GM23338 (cell line): ENCODE data around the gene SPINK5. TPM values are rescaled to one million over a fixed set of nuclear protein-coding genes. Genes with fewer than 3 reads are reported as not detected.

Experiments used
- ATAC-seq: fragments of 200-7000 bp; cut with Tn5 transposase; 3 replicates; pipeline ENCODE4 v1.9.1; 2020
- DNase-seq: peaks from one replicate; pipeline ENCODE4 v3.0.0-alpha.2; 2015; ENCODE audit warnings: low spot score
- H2AFZ ChIP-seq: fragments of 200-600 bp; sonication (generic); 2 replicates; pipeline ENCODE4 v1.8.0; 2016; ENCODE audit warnings: antibody characterized with exemption, mild to moderate bottlenecking, moderate library complexity
- H3F3A ChIP-seq: fragments of 200-600 bp; sonication (generic); replicated peaks from 2 replicates; pipeline ENCODE4 v1.8.0; 2017; ENCODE audit warnings: antibody characterized with exemption, mixed run types, low read depth
- H3K27ac ChIP-seq: fragments of 200-600 bp; sonication (generic); 2 replicates; pipeline ENCODE4 v1.6.1; 2016; ENCODE audit warnings: low read depth
- H3K27me3 ChIP-seq: fragments of 200-600 bp; sonication (generic); 2 replicates; pipeline ENCODE4 v1.8.0; 2016; ENCODE audit warnings: mild to moderate bottlenecking, mixed run types, moderate library complexity; ENCODE audit not compliant: insufficient read depth
- H3K36me3 ChIP-seq: fragments of 200-600 bp; sonication (generic); 2 replicates; pipeline ENCODE4 v1.8.0; 2016; ENCODE audit warnings: mild to moderate bottlenecking; ENCODE audit not compliant: insufficient read depth
- H3K4me1 ChIP-seq: fragments of 200-600 bp; sonication (generic); 2 replicates; pipeline ENCODE4 v1.8.0; 2016; ENCODE audit warnings: mild to moderate bottlenecking, moderate library complexity; ENCODE audit not compliant: insufficient read depth
- H3K4me2 ChIP-seq: fragments of 200-600 bp; sonication (generic); 2 replicates; pipeline ENCODE4 v1.7.1; 2017; ENCODE audit warnings: mixed run types
- H3K4me3 ChIP-seq: fragments of 200-600 bp; sonication (generic); 2 replicates; pipeline ENCODE4 v1.6.1; 2016; ENCODE audit warnings: mixed run types
- H3K79me2 ChIP-seq: fragments of 200-600 bp; sonication (generic); replicated peaks from 2 replicates; pipeline ENCODE4 v1.8.0; 2017; ENCODE audit warnings: mild to moderate bottlenecking; ENCODE audit not compliant: insufficient read depth
- H3K9me2 ChIP-seq: fragments of 200-600 bp; sonication (generic); 2 replicates; pipeline ENCODE4 v1.8.0; 2017; ENCODE audit not compliant: insufficient read depth
- H4K20me1 ChIP-seq: fragments of 200-600 bp; sonication (generic); replicated peaks from 2 replicates; pipeline ENCODE4 v1.8.0; 2017; ENCODE audit warnings: mild to moderate bottlenecking; ENCODE audit not compliant: insufficient read depth
- H3K27ac Mint-ChIP-seq: 2 replicates; pipeline ENCODE4 v1.8.0; 2020; ENCODE audit warnings: inconsistent platforms, mild to moderate bottlenecking, moderate library complexity, mixed read lengths
- H3K27me3 Mint-ChIP-seq: 3 replicates; pipeline ENCODE4 v1.8.0; 2022; ENCODE audit warnings: low read depth, mild to moderate bottlenecking, moderate library complexity, mixed read lengths, inconsistent platforms; ENCODE audit not compliant: insufficient read depth, poor library complexity
- H3K36me3 Mint-ChIP-seq: 3 replicates; pipeline ENCODE4 v1.8.0; 2021; ENCODE audit warnings: low read depth, mild to moderate bottlenecking, inconsistent platforms, moderate library complexity, mixed read lengths
- H3K4me1 Mint-ChIP-seq: 3 replicates; pipeline ENCODE4 v1.8.0; 2020; ENCODE audit warnings: mild to moderate bottlenecking, inconsistent platforms, mixed read lengths
- H3K4me3 Mint-ChIP-seq: 3 replicates; pipeline ENCODE4 v1.8.0; 2021; ENCODE audit warnings: moderate library complexity, mild to moderate bottlenecking, inconsistent platforms, mixed read lengths
- H3K9me3 Mint-ChIP-seq: 3 replicates; pipeline ENCODE4 v1.8.0; 2020; ENCODE audit warnings: moderate library complexity, mild to moderate bottlenecking, inconsistent platforms, mixed read lengths
- EZH2 ChIP-seq: fragments of 200-600 bp; sonication (generic); IDR thresholded peaks from one replicate; pipeline ENCODE4 v1.8.0; 2017; ENCODE audit warnings: antibody characterized with exemption, mild to moderate bottlenecking, low read depth; ENCODE audit not compliant: unreplicated experiment
- JUNB ChIP-seq: IDR thresholded peaks from one replicate; pipeline ENCODE4 v1.6.1; 2016; ENCODE audit warnings: antibody characterized with exemption; ENCODE audit not compliant: unreplicated experiment
- NANOG ChIP-seq: IDR thresholded peaks from 2 replicates; pipeline ENCODE4 v1.6.1; 2016; ENCODE audit warnings: antibody characterized with exemption, borderline replicate concordance
- POLR2AphosphoS5 ChIP-seq: IDR thresholded peaks from 2 replicates; pipeline ENCODE4 v1.6.1; 2016; ENCODE audit warnings: antibody characterized with exemption, low read depth
- STAT1 ChIP-seq: IDR thresholded peaks from one replicate; pipeline ENCODE4 v1.6.1; 2016; ENCODE audit warnings: antibody characterized with exemption; ENCODE audit not compliant: unreplicated experiment
- ZNF114 ChIP-seq: fragments of 250-450 bp; sonication (Bioruptor Pico); IDR thresholded peaks from 2 replicates; pipeline ENCODE4 v1.5.0; 2020; ENCODE audit warnings: mild to moderate bottlenecking, moderate library complexity
- ZNF331 ChIP-seq: fragments of 250-450 bp; sonication (Bioruptor Pico); IDR thresholded peaks from 2 replicates; pipeline ENCODE4 v1.5.0; 2020; ENCODE audit warnings: low read depth, mild to moderate bottlenecking, moderate library complexity
- polyA plus RNA-seq: library from polyadenylated mRNA; unstranded; fragments of >200 nt; fragmentation: Nextera tagmentation; extraction: Ambion mirVana; gene quantifications from 2 replicates; pipeline ENCODE4 v1.2.1, GENCODE V29; 2016
- total RNA-seq: library from RNA; depleted of rRNA; stranded (reverse); fragments of >200 nt; shearing (Covaris generic); gene quantifications from 2 replicates; pipeline ENCODE4 v1.2.3, GENCODE V29; 2014
- TF ChIP-seq, protein P1 (sequence below): IDR thresholded peaks from 2 replicates; pipeline ENCODE4 v1.6.1; 2016; ENCODE audit warnings: antibody characterized with exemption
- TF ChIP-seq, protein P2 (sequence below), 2 experiments: fragments of 200-600 bp in 1 of 2; sonication (generic) in 1 of 2; conservative IDR thresholded peaks; 2 replicates each; pipeline versions ENCODE4 v1.5.1 to v1.6.1; 2016 to 2017; ENCODE audit warnings: antibody characterized with exemption in 2 of 2, low read depth in 2 of 2, mild to moderate bottlenecking in 2 of 2, moderate library complexity in 1 of 2
- TF ChIP-seq, protein P3 (sequence below): IDR thresholded peaks from one replicate; pipeline ENCODE4 v1.6.1; 2018; ENCODE audit warnings: antibody characterized with exemption; ENCODE audit not compliant: unreplicated experiment

The SPINK5 gene
- total and polyA plus RNA-seq, 2 experiments from 2014 or later: 4.5 to 8.8 TPM

DNA sequence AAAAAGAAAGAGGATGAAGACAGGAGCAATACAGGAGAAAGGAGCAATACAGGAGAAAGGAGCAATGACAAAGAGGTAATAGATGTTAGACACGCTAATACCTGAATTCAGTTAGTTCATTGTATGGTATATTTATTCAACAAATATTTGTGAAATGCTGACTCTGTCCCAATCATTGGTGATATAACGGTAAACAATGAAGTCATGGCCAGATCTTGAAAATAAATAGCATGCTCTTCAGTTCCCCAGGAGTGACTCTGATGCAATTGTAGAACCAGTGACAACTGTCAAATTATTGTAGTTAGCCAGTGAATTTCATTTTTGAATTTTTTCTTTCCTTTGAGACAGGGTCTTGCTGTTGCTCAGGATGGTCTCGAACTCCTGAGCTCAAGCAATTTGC is 56.5 kb downstream of the SPINK5 start:
- no peak for DNase-seq
- Histone ChIP-seq H2AFZ (no peak overlapping the region), H3K4me1 (no peaks in the 10 kb centered on the region), H3F3A (no peaks in the 10 kb centered on the region), H3K79me2 (no peaks in the 10 kb centered on the region), H3K4me3 (no peak overlapping the region), H4K20me1 (no peaks in the 10 kb centered on the region), H3K36me3 (peaks cover 6% of the 10 kb centered on the region; the same call in 1 of the 2 replicates), H3K27me3 (no peaks in the 10 kb centered on the region), H3K9me2 (no peaks in the 10 kb centered on the region), H3K4me2 (no peak overlapping the region), H3K27ac (no peak overlapping the region)
- Mint-ChIP-seq H3K27me3 (no peaks in the 10 kb centered on the region), H3K36me3 (no peaks in the 10 kb centered on the region; the same call in 2 of the 3 replicates), H3K9me3 (no peaks in the 10 kb centered on the region), H3K4me3 (no peak overlapping the region), H3K4me1 (no peaks in the 10 kb centered on the region), H3K27ac (no peak overlapping the region)
- no peak for ATAC-seq
- TF ChIP-seq STAT1 (no peak), EZH2 (no peak), ZNF331 (CRISPR knock-in tag) (no peak), POLR2AphosphoS5 (no peak), NANOG (no peak)
- TF ChIP-seq, protein P1, sequence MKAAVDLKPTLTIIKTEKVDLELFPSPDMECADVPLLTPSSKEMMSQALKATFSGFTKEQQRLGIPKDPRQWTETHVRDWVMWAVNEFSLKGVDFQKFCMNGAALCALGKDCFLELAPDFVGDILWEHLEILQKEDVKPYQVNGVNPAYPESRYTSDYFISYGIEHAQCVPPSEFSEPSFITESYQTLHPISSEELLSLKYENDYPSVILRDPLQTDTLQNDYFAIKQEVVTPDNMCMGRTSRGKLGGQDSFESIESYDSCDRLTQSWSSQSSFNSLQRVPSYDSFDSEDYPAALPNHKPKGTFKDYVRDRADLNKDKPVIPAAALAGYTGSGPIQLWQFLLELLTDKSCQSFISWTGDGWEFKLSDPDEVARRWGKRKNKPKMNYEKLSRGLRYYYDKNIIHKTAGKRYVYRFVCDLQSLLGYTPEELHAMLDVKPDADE: no peak
- TF ChIP-seq, protein P2, sequence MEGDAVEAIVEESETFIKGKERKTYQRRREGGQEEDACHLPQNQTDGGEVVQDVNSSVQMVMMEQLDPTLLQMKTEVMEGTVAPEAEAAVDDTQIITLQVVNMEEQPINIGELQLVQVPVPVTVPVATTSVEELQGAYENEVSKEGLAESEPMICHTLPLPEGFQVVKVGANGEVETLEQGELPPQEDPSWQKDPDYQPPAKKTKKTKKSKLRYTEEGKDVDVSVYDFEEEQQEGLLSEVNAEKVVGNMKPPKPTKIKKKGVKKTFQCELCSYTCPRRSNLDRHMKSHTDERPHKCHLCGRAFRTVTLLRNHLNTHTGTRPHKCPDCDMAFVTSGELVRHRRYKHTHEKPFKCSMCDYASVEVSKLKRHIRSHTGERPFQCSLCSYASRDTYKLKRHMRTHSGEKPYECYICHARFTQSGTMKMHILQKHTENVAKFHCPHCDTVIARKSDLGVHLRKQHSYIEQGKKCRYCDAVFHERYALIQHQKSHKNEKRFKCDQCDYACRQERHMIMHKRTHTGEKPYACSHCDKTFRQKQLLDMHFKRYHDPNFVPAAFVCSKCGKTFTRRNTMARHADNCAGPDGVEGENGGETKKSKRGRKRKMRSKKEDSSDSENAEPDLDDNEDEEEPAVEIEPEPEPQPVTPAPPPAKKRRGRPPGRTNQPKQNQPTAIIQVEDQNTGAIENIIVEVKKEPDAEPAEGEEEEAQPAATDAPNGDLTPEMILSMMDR (conservative IDR thresholded peaks at IDR 0.05; ENCODE audit: low read depth in 2 of 2): no peak

DNA sequence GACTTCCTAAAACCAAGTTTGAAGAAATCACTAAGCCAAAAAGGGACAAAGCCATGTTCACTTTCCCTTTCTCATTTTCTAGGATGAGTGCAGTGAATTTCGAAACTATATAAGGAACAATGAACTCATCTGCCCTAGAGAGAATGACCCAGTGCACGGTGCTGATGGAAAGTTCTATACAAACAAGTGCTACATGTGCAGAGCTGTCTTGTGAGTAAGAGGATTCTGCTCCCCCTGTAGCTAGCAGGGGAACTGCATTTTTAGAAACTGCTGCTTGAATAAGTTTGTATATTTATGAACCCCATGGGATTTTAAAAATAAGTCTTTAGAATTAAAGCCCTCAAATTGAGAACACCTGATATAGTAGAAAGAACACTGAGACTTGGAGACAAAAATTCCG is 61.9 kb downstream of the SPINK5 start:
- Histone ChIP-seq H3K9me2 (no peaks in the 10 kb centered on the region), H3K27me3 (no peaks in the 10 kb centered on the region), H3K27ac (no peak overlapping the region), H3K4me3 (no peak overlapping the region), H3K79me2 (no peaks in the 10 kb centered on the region), H3K36me3 (no peaks in the 10 kb centered on the region), H2AFZ (no peak overlapping the region), H4K20me1 (no peaks in the 10 kb centered on the region), H3F3A (no peaks in the 10 kb centered on the region), H3K4me1 (no peaks in the 10 kb centered on the region), H3K4me2 (no peak overlapping the region)
- Mint-ChIP-seq H3K9me3 (no peaks in the 10 kb centered on the region), H3K27ac (no peak overlapping the region), H3K4me3 (no peak overlapping the region), H3K4me1 (no peaks in the 10 kb centered on the region), H3K36me3 (no peaks in the 10 kb centered on the region; the same call in 2 of the 3 replicates), H3K27me3 (no peaks in the 10 kb centered on the region)
- DNase-seq: peak; percentile 10
- no peak; the same call in 2 of the 3 replicates for ATAC-seq
- no peak for TF ChIP-seq ZNF114 (CRISPR knock-in tag)
- no peak for TF ChIP-seq JUNB
- TF ChIP-seq, protein P3, sequence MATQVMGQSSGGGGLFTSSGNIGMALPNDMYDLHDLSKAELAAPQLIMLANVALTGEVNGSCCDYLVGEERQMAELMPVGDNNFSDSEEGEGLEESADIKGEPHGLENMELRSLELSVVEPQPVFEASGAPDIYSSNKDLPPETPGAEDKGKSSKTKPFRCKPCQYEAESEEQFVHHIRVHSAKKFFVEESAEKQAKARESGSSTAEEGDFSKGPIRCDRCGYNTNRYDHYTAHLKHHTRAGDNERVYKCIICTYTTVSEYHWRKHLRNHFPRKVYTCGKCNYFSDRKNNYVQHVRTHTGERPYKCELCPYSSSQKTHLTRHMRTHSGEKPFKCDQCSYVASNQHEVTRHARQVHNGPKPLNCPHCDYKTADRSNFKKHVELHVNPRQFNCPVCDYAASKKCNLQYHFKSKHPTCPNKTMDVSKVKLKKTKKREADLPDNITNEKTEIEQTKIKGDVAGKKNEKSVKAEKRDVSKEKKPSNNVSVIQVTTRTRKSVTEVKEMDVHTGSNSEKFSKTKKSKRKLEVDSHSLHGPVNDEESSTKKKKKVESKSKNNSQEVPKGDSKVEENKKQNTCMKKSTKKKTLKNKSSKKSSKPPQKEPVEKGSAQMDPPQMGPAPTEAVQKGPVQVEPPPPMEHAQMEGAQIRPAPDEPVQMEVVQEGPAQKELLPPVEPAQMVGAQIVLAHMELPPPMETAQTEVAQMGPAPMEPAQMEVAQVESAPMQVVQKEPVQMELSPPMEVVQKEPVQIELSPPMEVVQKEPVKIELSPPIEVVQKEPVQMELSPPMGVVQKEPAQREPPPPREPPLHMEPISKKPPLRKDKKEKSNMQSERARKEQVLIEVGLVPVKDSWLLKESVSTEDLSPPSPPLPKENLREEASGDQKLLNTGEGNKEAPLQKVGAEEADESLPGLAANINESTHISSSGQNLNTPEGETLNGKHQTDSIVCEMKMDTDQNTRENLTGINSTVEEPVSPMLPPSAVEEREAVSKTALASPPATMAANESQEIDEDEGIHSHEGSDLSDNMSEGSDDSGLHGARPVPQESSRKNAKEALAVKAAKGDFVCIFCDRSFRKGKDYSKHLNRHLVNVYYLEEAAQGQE: no peak
